H1 (cell line): ENCODE results near the gene CASQ2. TPM values are rescaled to one million over a fixed set of nuclear protein-coding genes. Genes with fewer than 3 reads are reported as not detected.

Experiments used
- CHD7 ChIP-seq: fragments of 300-600 bp; sonication (generic); IDR thresholded peaks from 2 replicates; pipeline ENCODE4 v1.7.1; 2012; ENCODE audit warnings: low read length, moderate library complexity, mild to moderate bottlenecking, inconsistent platforms; ENCODE audit not compliant: insufficient replicate concordance
- CREB1 ChIP-seq: IDR thresholded peaks from 2 replicates; pipeline ENCODE4 v1.6.1; 2012; ENCODE audit warnings: inconsistent platforms
- POLR2AphosphoS5 ChIP-seq: IDR thresholded peaks from 2 replicates; pipeline ENCODE4 v1.6.1; 2011; ENCODE audit warnings: low read depth, low read length
- TAF1 ChIP-seq: IDR thresholded peaks from 2 replicates; pipeline ENCODE4 v1.6.1; 2011; ENCODE audit warnings: mild to moderate bottlenecking, low read depth, low read length
- polyA plus RNA-seq, 7 experiments: library from polyadenylated mRNA; depleted of rRNA in 3 of 7; stranded (reverse) in 5 of 7; unstranded in 2 of 7; fragments of >200 nt in 5 of 7; fragments of 200-250 nt in 2 of 7; gene quantifications; 1 replicate in 5 of 7; 2 replicates in 1 of 7; 4 replicates in 1 of 7; pipeline versions ENCODE4 v1.2.1 to v1.2.3, GENCODE V29; 2011 to 2013; ENCODE audit warnings: missing spikeins in 2 of 7, mixed read lengths in 2 of 7
- total RNA-seq: library from RNA; stranded (reverse); fragmentation: NEBNext Ultra II Directional; extraction: Animal tissue kit (Norgen Biotek cat#: 25700); gene quantifications from 2 replicates; pipeline ENCODE4 v1.2.1, GENCODE V29; 2021

Gene CASQ2
- total and polyA plus RNA-seq, 2 of the 8 experiments (the other 6 are each of a cell fraction or from before 2014, with no cell fraction given) = not detected

DNA sequence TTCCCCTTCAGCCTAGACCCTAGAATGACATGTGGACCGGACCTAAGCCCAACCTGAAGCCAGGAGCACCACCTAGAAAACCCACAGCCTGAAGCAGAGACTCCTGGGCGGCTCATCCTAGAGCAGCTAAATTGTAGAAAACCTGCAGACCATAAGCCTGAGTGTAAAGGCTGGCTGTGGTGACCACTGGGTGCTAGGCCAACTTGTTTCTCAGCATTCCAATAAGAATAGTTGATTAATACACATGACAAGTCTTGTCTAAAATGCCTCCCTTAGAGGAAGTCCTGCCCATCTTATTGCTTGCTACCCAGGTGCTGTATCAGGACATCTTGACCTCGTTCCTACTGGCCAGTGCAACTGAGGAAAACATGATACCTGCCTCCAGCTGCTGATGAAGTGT is 23.3 kb upstream of the CASQ2 start (continued):
- TF ChIP-seq POLR2AphosphoS5 (no peak), CREB1 (no peak), TAF1 (no peak), CHD7 (no peak)
